Sigmoid colon (tissue), 4 donors: ENCODE results near the gene TEX35.
"Not testable (repeated sequence)": the region's sequence is repeated elsewhere in the genome, so short reads cannot be mapped to it uniquely, and the experiment has no call there.

Experiments used
- POLR2AphosphoS5 ChIP-seq, 4 donors: sonication (generic); formaldehyde crosslinking; IDR thresholded peaks; one replicate each; pipeline ENCODE4 v1.6.1; 2017; ENCODE audit warnings: antibody characterized with exemption in 4 of 4
- TF ChIP-seq, protein P1 (sequence below), 4 experiments: fragments of 450-650 bp in 3 of 4; fragments of 200-600 bp in 1 of 4; IDR thresholded peaks; one replicate each; pipeline ENCODE4 v1.5.1; 2016 to 2019; ENCODE audit warnings: antibody characterized with exemption in 4 of 4, mild to moderate bottlenecking in 3 of 4, moderate library complexity in 2 of 4

DNA sequence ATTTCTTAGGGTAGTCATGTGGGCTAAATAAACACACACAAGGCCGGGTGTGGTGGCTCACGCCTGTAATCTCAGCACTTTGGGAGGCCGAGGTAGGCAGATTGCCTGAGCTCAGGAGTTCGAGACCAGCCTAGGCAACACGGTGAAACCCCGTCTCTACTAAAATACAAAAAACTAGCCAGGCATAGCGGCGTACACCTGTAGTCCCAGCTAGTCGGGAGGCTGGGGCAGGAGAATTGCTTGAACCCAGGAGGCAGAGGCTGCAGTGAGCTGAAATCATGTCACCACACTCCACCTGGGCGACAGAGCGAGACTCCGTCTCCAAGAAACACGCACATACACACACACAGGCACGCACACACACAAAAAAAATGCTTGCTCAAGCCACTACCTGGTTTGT lies 9.6 kb upstream of the TEX35 start:
- TF ChIP-seq, protein P1, sequence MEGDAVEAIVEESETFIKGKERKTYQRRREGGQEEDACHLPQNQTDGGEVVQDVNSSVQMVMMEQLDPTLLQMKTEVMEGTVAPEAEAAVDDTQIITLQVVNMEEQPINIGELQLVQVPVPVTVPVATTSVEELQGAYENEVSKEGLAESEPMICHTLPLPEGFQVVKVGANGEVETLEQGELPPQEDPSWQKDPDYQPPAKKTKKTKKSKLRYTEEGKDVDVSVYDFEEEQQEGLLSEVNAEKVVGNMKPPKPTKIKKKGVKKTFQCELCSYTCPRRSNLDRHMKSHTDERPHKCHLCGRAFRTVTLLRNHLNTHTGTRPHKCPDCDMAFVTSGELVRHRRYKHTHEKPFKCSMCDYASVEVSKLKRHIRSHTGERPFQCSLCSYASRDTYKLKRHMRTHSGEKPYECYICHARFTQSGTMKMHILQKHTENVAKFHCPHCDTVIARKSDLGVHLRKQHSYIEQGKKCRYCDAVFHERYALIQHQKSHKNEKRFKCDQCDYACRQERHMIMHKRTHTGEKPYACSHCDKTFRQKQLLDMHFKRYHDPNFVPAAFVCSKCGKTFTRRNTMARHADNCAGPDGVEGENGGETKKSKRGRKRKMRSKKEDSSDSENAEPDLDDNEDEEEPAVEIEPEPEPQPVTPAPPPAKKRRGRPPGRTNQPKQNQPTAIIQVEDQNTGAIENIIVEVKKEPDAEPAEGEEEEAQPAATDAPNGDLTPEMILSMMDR (IDR thresholded peaks at IDR 0.05), result not testable (repeated sequence)
- not testable (repeated sequence) for TF ChIP-seq POLR2AphosphoS5 (IDR thresholded peaks at IDR 0.05)
